ENCODE data around the gene KRT82.
"Not testable (repeated sequence)": the region's sequence is repeated elsewhere in the genome, so short reads cannot be mapped to it uniquely, and the experiment has no call there.

The KRT82 gene

GRCh38 chr12:52434760-52435530 is 28.8 kb upstream of the KRT82 start:
- DNase-seq = no peak

- no peak for DNase-seq
Observed at GRCh38 chr12:52434081-52434733, 28.1 kb upstream of the KRT82 start, which contains the start of gene KRT75. KRT75 (minus strand) TSS chr12:52434371; CDS start chr12:52434304, 67 bp downstream.

- DNase-seq = no peak
Observed at GRCh38 chr12:52433501-52434080, 27.5 kb upstream of the KRT82 start.

- DNase-seq = no peak
Observed at GRCh38 chr12:52432559-52433207, 26.5 kb upstream of the KRT82 start.

- no peak for DNase-seq
Observed at GRCh38 chr12:52428121-52428520, 22.0 kb upstream of the KRT82 start.

GRCh38 chr12:52427083-52427482 is 20.9 kb upstream of the KRT82 start:
- DNase-seq = no peak

- no peak for DNase-seq
Observed at GRCh38 chr12:52426034-52426433, 19.9 kb upstream of the KRT82 start.

- no peak for DNase-seq
Observed at GRCh38 chr12:52425466-52425865, 19.3 kb upstream of the KRT82 start.

- no peak for DNase-seq
Observed at GRCh38 chr12:52423661-52424500, 17.7 kb upstream of the KRT82 start.

GRCh38 chr12:52423035-52423434 is 16.9 kb upstream of the KRT82 start:
- DNase-seq = no peak

GRCh38 chr12:52419656-52420055 is 13.5 kb upstream of the KRT82 start:
- no peak for DNase-seq

GRCh38 chr12:52418576-52419110 is 12.5 kb upstream of the KRT82 start:
- DNase-seq = no peak

GRCh38 chr12:52417740-52418139 is 11.6 kb upstream of the KRT82 start:
- DNase-seq = no peak

GRCh38 chr12:52416795-52417194 is 10.7 kb upstream of the KRT82 start:
- no peak for DNase-seq

- DNase-seq = no peak
Observed at GRCh38 chr12:52415870-52416750, 10.0 kb upstream of the KRT82 start.

GRCh38 chr12:52414936-52415335 is 8.8 kb upstream of the KRT82 start:
- no peak for DNase-seq

- DNase-seq = no peak
Observed at GRCh38 chr12:52413782-52414345, 7.7 kb upstream of the KRT82 start.

- DNase-seq = no peak
Observed at GRCh38 chr12:52413202-52413601, 7.1 kb upstream of the KRT82 start.

GRCh38 chr12:52411815-52412214 is 5.7 kb upstream of the KRT82 start:
- no peak for DNase-seq

- not testable (repeated sequence) for DNase-seq
Observed at GRCh38 chr12:52410589-52411248, 4.6 kb upstream of the KRT82 start.
